GM19023 (cell line): ENCODE measurements around the gene DRC7.

ENCODE experiments used
- ATAC-seq: cut with Tn5 transposase; IDR thresholded peaks from one replicate; pipeline ENCODE4 v1.9.1; 2021; ENCODE audit warnings: mild to moderate bottlenecking, moderate library complexity; ENCODE audit not compliant: unreplicated experiment

Gene DRC7

GRCh38 chr16:57676553-57677085 is 18.0 kb upstream of the DRC7 start:
- ATAC-seq = no peak

GRCh38 chr16:57677622-57678369 is 16.8 kb upstream of the DRC7 start:
- ATAC-seq = no peak

GRCh38 chr16:57679016-57679415 is 15.6 kb upstream of the DRC7 start:
- no peak for ATAC-seq

- no peak for ATAC-seq
These were observed 14.7 kb upstream of the DRC7 start for GRCh38 chr16:57679767-57680482.

GRCh38 chr16:57680842-57681375 is 13.7 kb upstream of the DRC7 start:
- ATAC-seq = no peak

- ATAC-seq = no peak
These were observed 12.5 kb upstream of the DRC7 start for GRCh38 chr16:57681950-57682728.

GRCh38 chr16:57682809-57683635 is 11.6 kb upstream of the DRC7 start:
- ATAC-seq = no peak

GRCh38 chr16:57683636-57684545 is 10.7 kb upstream of the DRC7 start:
- no peak for ATAC-seq

GRCh38 chr16:57684626-57685358 is 9.8 kb upstream of the DRC7 start:
- no peak for ATAC-seq

- no peak for ATAC-seq
These were observed 9.0 kb upstream of the DRC7 start for GRCh38 chr16:57685633-57686032.

- no peak for ATAC-seq
These were observed 8.0 kb upstream of the DRC7 start for GRCh38 chr16:57686577-57686976.

GRCh38 chr16:57687363-57687929 is 7.2 kb upstream of the DRC7 start:
- no peak for ATAC-seq

- ATAC-seq = no peak
These were observed 6.1 kb upstream of the DRC7 start for GRCh38 chr16:57688487-57688986.

- no peak for ATAC-seq
These were observed 5.4 kb upstream of the DRC7 start for GRCh38 chr16:57688987-57689761.

GRCh38 chr16:57689762-57690558 is 4.6 kb upstream of the DRC7 start:
- ATAC-seq = peak; percentile 76

GRCh38 chr16:57690782-57691471 is 3.7 kb upstream of the DRC7 start:
- ATAC-seq = no peak
